GM12878 (cell line): ENCODE results near the gene RSPO3. TPM values are rescaled to one million over a fixed set of nuclear protein-coding genes. Genes with fewer than 3 reads are reported as not detected.

Source experiments
- ATAC-seq: fragments of 200-7000 bp; cut with Tn5 transposase; 3 replicates; pipeline ENCODE4 v1.9.1; 2020; ENCODE audit warnings: mild to moderate bottlenecking, moderate library complexity
- BruUV-seq: library from RNA; stranded (reverse); fragments of 400-500 nt; replicated peaks from 2 replicates; lab custom pipeline; 2021; lab: Mats Ljungman, UMichigan
- CTCF ChIA-PET: fragments of 300-600 bp; sonication (Branson Sonifier 250); formaldehyde crosslinking; extraction: SDS; loops from one replicate; lab custom pipeline; 2021; ENCODE audit warnings: inconsistent platforms; lab: Yijun Ruan, JAX
- POLR2A ChIA-PET: fragments of 350-600 bp; formaldehyde crosslinking; extraction: SDS; loops from one replicate; lab custom pipeline; 2021; ENCODE audit warnings: inconsistent platforms; lab: Charles Lee
- RAD21 ChIA-PET: fragments of 300-600 bp; sonication (Branson Sonifier 250); formaldehyde crosslinking; loops from one replicate; lab custom pipeline; 2023; ENCODE audit warnings: antibody characterized with exemption; ENCODE audit not compliant: unreplicated experiment; lab: Charles Lee
- SMC1A ChIA-PET: fragments of 300-600 bp; sonication (Branson Sonifier 250); formaldehyde crosslinking; loops from one replicate; lab custom pipeline; 2023; ENCODE audit not compliant: unreplicated experiment, uncharacterized antibody; lab: Charles Lee
- DNase-seq: peaks from one replicate; pipeline ENCODE4 v3.0.0-alpha.2; 2011; ENCODE audit warnings: low read depth, low spot score
- FAIRE-seq: peaks from 3 replicates; lab custom pipeline; 2011; peaks lifted over from hg19 to GRCh38; lab: Jason Lieb, UNC
- H2AFZ ChIP-seq: 2 replicates; pipeline ENCODE4 v1.6.0; 2011; ENCODE audit warnings: low read depth, low read length, control low read depth; ENCODE audit not compliant: control insufficient read depth
- H3K27ac ChIP-seq: 2 replicates; pipeline ENCODE4 v1.5.1; 2011; ENCODE audit warnings: control low read depth; ENCODE audit not compliant: control insufficient read depth, insufficient read depth
- H3K27me3 ChIP-seq, 2 experiments: replicated peaks in 1 of 2; 2 replicates each; pipeline versions ENCODE4 v1.6.0 to v1.6.1; 2011; ENCODE audit warnings: low read length in 1 of 2; ENCODE audit not compliant: control insufficient read depth in 2 of 2, insufficient read depth in 2 of 2
- H3K36me3 ChIP-seq, 2 experiments: 2 replicates each; pipeline ENCODE4 v1.5.1; 2011; ENCODE audit warnings: low read length in 1 of 2; ENCODE audit not compliant: control insufficient read depth in 2 of 2, insufficient read depth in 2 of 2
- H3K4me1 ChIP-seq: 2 replicates; pipeline ENCODE4 v1.6.1; 2011; ENCODE audit warnings: mild to moderate bottlenecking, low read length, moderate library complexity, mixed read lengths; ENCODE audit not compliant: control insufficient read depth, insufficient read depth
- H3K4me2 ChIP-seq: 2 replicates; pipeline ENCODE4 v1.6.0; 2011; ENCODE audit warnings: control low read depth; ENCODE audit not compliant: control insufficient read depth, insufficient read depth
- H3K4me3 ChIP-seq: fragments of 200-600 bp; sonication (generic); 2 replicates; pipeline ENCODE4 v1.5.1; 2016
- H3K79me2 ChIP-seq: 2 replicates; pipeline ENCODE4 v1.6.0; 2011; ENCODE audit warnings: low read length; ENCODE audit not compliant: control insufficient read depth, insufficient read depth
- H3K9ac ChIP-seq: 2 replicates; pipeline ENCODE4 v1.8.0; 2011; ENCODE audit warnings: low read length, control low read depth, mixed read lengths; ENCODE audit not compliant: control insufficient read depth, insufficient read depth
- H3K9me3 ChIP-seq: replicated peaks from 3 replicates; pipeline ENCODE4 v1.5.1; 2011; ENCODE audit warnings: mild to moderate bottlenecking, low read length; ENCODE audit not compliant: control insufficient read depth, insufficient read depth
- H4K20me1 ChIP-seq: 2 replicates; pipeline ENCODE4 v1.6.0; 2011; ENCODE audit not compliant: control insufficient read depth, insufficient read depth
- CHD2 ChIP-seq: IDR thresholded peaks from 2 replicates; pipeline ENCODE4 v1.6.1; 2011; ENCODE audit warnings: low read depth, low read length, improper control_type of control experiment, borderline replicate concordance
- CHD4 ChIP-seq: fragments of 200-600 bp; sonication (generic); IDR thresholded peaks from 2 replicates; pipeline ENCODE4 v1.6.1; 2016; ENCODE audit warnings: mild to moderate bottlenecking
- ELK1 ChIP-seq: IDR thresholded peaks from 2 replicates; pipeline ENCODE4 v1.6.1; 2012; ENCODE audit warnings: low read depth, low read length, improper control_type of control experiment
- GABPA ChIP-seq: IDR thresholded peaks from 2 replicates; pipeline ENCODE4 v1.6.1; 2014; ENCODE audit warnings: antibody characterized with exemption, low read depth, mild to moderate bottlenecking, inconsistent platforms
- GATAD2B ChIP-seq: fragments of 450-650 bp; conservative IDR thresholded peaks from 2 replicates; pipeline ENCODE4 v1.6.1; 2017; ENCODE audit warnings: low read depth, mild to moderate bottlenecking, moderate library complexity
- LARP7 ChIP-seq: fragments of 450-650 bp; IDR thresholded peaks from 2 replicates; pipeline ENCODE4 v1.6.1; 2017; ENCODE audit warnings: mild to moderate bottlenecking
- PRDM15 ChIP-seq: fragments of 450-650 bp; formaldehyde crosslinking; IDR thresholded peaks from 2 replicates; pipeline ENCODE4 v1.4.0; 2020; ENCODE audit warnings: mild to moderate bottlenecking, moderate library complexity
- RAD21 ChIP-seq: IDR thresholded peaks from 2 replicates; pipeline ENCODE4 v1.6.1; 2011; ENCODE audit warnings: mild to moderate bottlenecking, low read depth, low read length, moderate library complexity; ENCODE audit not compliant: insufficient read depth
- RB1 ChIP-seq: fragments of 450-650 bp; formaldehyde crosslinking; IDR thresholded peaks from 2 replicates; pipeline ENCODE4 v1.6.1; 2017; ENCODE audit warnings: mild to moderate bottlenecking, borderline replicate concordance
- RFX5 ChIP-seq: IDR thresholded peaks from 2 replicates; pipeline ENCODE4 v1.6.1; 2011; ENCODE audit warnings: low read depth, low read length, improper control_type of control experiment
- SIN3A ChIP-seq: IDR thresholded peaks from 2 replicates; pipeline ENCODE4 v1.6.1; 2012; ENCODE audit warnings: low read depth, low read length, improper control_type of control experiment
- SUPT20H ChIP-seq: IDR thresholded peaks from 2 replicates; pipeline ENCODE4 v1.6.1; 2011; ENCODE audit warnings: low read depth, mild to moderate bottlenecking, low read length, moderate library complexity, borderline replicate concordance; ENCODE audit not compliant: control insufficient read depth
- SUZ12 ChIP-seq: fragments of 200-600 bp; sonication (generic); IDR thresholded peaks from one replicate; pipeline ENCODE4 v1.6.1; 2018; ENCODE audit warnings: antibody characterized with exemption, mild to moderate bottlenecking; ENCODE audit not compliant: unreplicated experiment
- TARDBP ChIP-seq: IDR thresholded peaks from 2 replicates; pipeline ENCODE4 v1.6.1; 2016; ENCODE audit warnings: borderline replicate concordance
- in situ Hi-C: fragments of 300-500 bp; cut with MboI; formaldehyde crosslinking; loops from 9 replicates; pipeline ENCODE4 v1.14.3; 2018; ENCODE audit warnings: mixed read lengths
- intact Hi-C: fragments of 100-400 bp; cut with micrococcal nuclease; formaldehyde crosslinking; loops from one replicate; pipeline ENCODE4 v1.14.2; 2022; ENCODE audit not compliant: unreplicated experiment
- polyA plus RNA-seq, 11 experiments: library from polyadenylated mRNA; depleted of rRNA in 4 of 11; unstranded in 6 of 11; stranded (reverse) in 5 of 11; fragments of >200 nt; fragmentation: Nextera tagmentation in 4 of 11; fragmentation: Illumina TruSeq in 1 of 11; extraction: Ambion mirVana in 4 of 11; extraction: Trizol in 1 of 11; gene quantifications; 1 replicate in 1 of 11; 2 replicates in 10 of 11; pipeline versions ENCODE4 v1.2.1 to v1.2.3, GENCODE V29; 2011 to 2016; ENCODE audit warnings: inconsistent platforms in 2 of 11, missing spikeins in 2 of 11, low read depth in 1 of 11
- total RNA-seq, 4 experiments: library from RNA; depleted of rRNA in 3 of 4; stranded (reverse); fragments of >200 nt in 3 of 4; fragmentation: Illumina TruSeq in 1 of 4; extraction: Trizol in 1 of 4; gene quantifications; 2 replicates each; pipeline versions ENCODE4 v1.2.1 to v1.2.3, GENCODE V29; 2013 to 2021
- TF ChIP-seq, protein P1 (sequence below): fragments of 450-650 bp; IDR thresholded peaks from 2 replicates; pipeline ENCODE4 v1.6.1; 2016; ENCODE audit warnings: mild to moderate bottlenecking

RSPO3 gene
- total and polyA plus RNA-seq, 10 of the 15 experiments (the other 5 are each of a cell fraction or from before 2014, with no cell fraction given), result 0.16 TPM; not detected in 9

GRCh38 chr6:127210725-127211124 lies 92.3 kb downstream of the RSPO3 start (continued):
- TF ChIP-seq PRDM15 (CRISPR knock-in tag) (no peak), GATAD2B (no peak), RB1 (no peak), GABPA (no peak), ELK1 (no peak), CHD4 (no peak), SIN3A (no peak)

DNA sequence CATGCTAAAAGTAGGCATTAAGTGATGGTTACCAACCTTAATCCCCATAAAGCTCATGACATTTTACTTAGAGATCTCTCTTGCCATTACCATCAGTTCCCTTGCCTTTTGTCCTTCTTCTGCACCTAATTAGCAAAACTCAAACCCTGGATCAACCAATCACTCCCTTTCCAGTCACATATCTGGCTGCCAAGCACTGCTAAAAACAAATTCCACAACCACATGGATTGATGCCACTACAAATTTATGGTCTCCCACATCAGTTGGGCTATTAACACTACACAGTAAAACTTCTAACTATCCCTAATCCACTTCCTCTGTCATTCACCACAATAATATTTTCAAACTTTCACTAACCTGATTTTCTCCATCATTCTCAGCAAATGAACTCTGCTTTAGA lies 93.9 kb downstream of the RSPO3 start:
- Histone ChIP-seq H3K36me3 (no peaks in the 10 kb centered on the region), H3K9me3 (no peaks in the 10 kb centered on the region), H3K79me2 (no peaks in the 10 kb centered on the region), H3K4me1 (no peaks in the 10 kb centered on the region), H3K4me2 (no peak overlapping the region), H3K4me3 (no peak overlapping the region), H2AFZ (no peak overlapping the region), H3K9ac (no peak overlapping the region), H3K27ac (no peak overlapping the region), H4K20me1 (no peaks in the 10 kb centered on the region), H3K27me3 (no peaks in the 10 kb centered on the region)
- ChIA-PET POLR2A (no interaction called here), RAD21 (no interaction called here), SMC1A (no interaction called here), CTCF (interaction anchor here (1.1 kb wide), 1 partner anchor 25 kb away, joined by 3 read pairs; no protein-coding TSS in a partner anchor)
- DNase-seq (no peak), ATAC-seq (no peak), FAIRE-seq (no peak)
- no TSS peak for BruUV-seq
- intact Hi-C loops (no loop called here), in situ Hi-C loops (no loop called here)
- TF ChIP-seq LARP7, result no peak
- TF ChIP-seq, protein P1, sequence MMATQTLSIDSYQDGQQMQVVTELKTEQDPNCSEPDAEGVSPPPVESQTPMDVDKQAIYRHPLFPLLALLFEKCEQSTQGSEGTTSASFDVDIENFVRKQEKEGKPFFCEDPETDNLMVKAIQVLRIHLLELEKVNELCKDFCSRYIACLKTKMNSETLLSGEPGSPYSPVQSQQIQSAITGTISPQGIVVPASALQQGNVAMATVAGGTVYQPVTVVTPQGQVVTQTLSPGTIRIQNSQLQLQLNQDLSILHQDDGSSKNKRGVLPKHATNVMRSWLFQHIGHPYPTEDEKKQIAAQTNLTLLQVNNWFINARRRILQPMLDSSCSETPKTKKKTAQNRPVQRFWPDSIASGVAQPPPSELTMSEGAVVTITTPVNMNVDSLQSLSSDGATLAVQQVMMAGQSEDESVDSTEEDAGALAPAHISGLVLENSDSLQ, result no peak
- TF ChIP-seq CHD2, result no peak
- TF ChIP-seq RAD21, result no peak
- TF ChIP-seq SUZ12, result no peak
- TF ChIP-seq RFX5, result no peak
- TF ChIP-seq SUPT20H, result no peak
- TF ChIP-seq TARDBP, result no peak
